ENCODE data around the gene EXD3.
A peak's percentile ranks its signal among the peaks of the same experiment; 100 is the strongest.

Gene EXD3

DNA sequence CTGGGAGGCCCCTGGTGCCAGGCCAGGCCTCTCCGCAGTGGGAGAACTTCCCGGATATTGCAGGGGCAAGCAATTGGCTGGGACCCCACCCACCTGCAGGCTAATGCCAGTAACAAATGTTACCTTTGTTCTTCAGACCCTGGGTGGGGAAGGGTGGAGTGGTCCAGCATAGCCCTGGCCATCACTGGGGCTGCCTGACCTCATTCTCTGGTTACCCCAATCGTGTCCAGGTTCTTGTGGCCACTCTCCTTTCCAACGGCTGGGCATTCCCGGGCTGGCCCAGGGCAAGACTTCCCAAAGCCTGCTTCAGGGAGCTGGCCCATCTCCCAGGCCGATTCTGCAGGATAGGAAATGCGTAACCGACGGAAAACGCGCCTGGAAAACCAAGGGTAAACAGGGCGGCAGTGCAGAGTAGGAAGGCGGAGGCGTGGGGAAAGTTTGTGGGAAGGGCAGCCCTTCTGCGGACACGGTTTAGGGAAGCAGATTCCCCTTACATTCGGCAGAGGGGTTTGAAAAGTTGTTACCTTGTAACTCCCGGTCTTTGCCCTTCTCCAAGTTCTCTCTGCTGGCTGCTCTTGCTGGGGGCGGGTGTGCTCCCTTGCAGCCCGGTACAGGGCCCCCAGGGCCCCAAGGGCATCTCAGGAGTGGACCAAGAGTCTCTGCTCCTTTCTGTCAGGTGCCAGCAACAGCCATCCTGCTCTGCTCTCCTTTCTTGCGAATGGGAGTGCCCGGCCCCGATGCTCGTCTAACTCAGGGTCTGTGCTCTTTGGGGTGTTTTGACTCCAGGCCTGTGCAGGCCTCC is 124.4 kb downstream of the EXD3 start:
- no peak overlapping the region for H3K4me3 ChIP-seq (ENCODE audit: low read depth, low read length)
- H3K27me3 ChIP-seq (ENCODE audit: insufficient read depth, low read depth, severe bottlenecking) = peaks cover 2% of the 10 kb centered on the region
- H3K27ac ChIP-seq = no peak overlapping the region
- DNase-seq = no peak
- no peaks in the 10 kb centered on the region for H3K9me3 ChIP-seq (ENCODE audit: severe bottlenecking)
- TF ChIP-seq CTCF (IDR thresholded peaks at IDR 0.05; ENCODE audit: low read depth, low read length) = no peak
- peaks cover 10% of the 10 kb centered on the region for H3K36me3 ChIP-seq

DNA sequence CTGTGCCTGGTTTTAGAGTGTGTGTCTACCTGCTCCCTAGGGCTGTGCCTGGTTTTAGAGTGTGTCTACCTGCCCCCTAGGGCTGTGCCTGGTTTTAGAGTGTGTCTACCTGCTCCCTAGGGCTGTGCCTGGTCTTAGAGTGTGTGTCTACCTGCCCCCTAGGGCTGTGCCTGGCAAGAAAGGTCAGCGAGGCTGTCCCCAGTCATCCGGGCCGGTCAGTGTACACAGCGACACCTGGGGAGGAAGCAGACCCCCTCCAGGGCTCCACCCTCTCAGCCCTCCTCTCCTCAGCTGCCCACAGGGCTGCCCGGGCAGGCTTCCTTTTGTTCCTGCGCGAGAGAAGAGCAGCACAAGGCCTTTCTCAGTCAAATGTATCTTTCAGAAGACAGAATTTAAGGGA is 125.0 kb downstream of the EXD3 start:
- TF ChIP-seq CTCF (IDR thresholded peaks at IDR 0.05; ENCODE audit: low read depth, low read length) = 0 out of 2 replicates have a peak, but pooled peaks have one; percentile 3
- peaks cover 2% of the 10 kb centered on the region for H3K27me3 ChIP-seq (ENCODE audit: insufficient read depth, low read depth, severe bottlenecking)
- peak; percentile 13 for DNase-seq
- peaks cover 10% of the 10 kb centered on the region for H3K36me3 ChIP-seq
- no peak overlapping the region for H3K27ac ChIP-seq
- H3K9me3 ChIP-seq (ENCODE audit: severe bottlenecking) = no peaks in the 10 kb centered on the region
- no peak overlapping the region for H3K4me3 ChIP-seq (ENCODE audit: low read depth, low read length)

- Histone ChIP-seq H3K4me3 (ENCODE audit: low read depth, low read length) (no peak overlapping the region), H3K27ac (no peak overlapping the region), H3K9me3 (ENCODE audit: severe bottlenecking) (no peaks in the 10 kb centered on the region), H3K36me3 (peaks cover 10% of the 10 kb centered on the region), H3K27me3 (ENCODE audit: insufficient read depth, low read depth, severe bottlenecking) (peaks cover 2% of the 10 kb centered on the region)
- DNase-seq = peak; percentile 21
- no peak for TF ChIP-seq CTCF (IDR thresholded peaks at IDR 0.05; ENCODE audit: low read depth, low read length)
Measured at GRCh38 chr9:137296670-137297664, 126.0 kb downstream of the EXD3 start.

- Histone ChIP-seq H3K27ac (no peak overlapping the region), H3K4me3 (ENCODE audit: low read depth, low read length) (peak overlapping the region; percentile 37), H3K36me3 (peaks cover 10% of the 10 kb centered on the region), H3K27me3 (ENCODE audit: insufficient read depth, low read depth, severe bottlenecking) (peaks cover 2% of the 10 kb centered on the region), H3K9me3 (ENCODE audit: severe bottlenecking) (no peaks in the 10 kb centered on the region)
- no peak for TF ChIP-seq CTCF (IDR thresholded peaks at IDR 0.05; ENCODE audit: low read depth, low read length)
- DNase-seq = no peak
Measured at GRCh38 chr9:137295849-137296669, 126.9 kb downstream of the EXD3 start.

GRCh38 chr9:137295238-137295811 is 127.6 kb downstream of the EXD3 start:
- no peaks in the 10 kb centered on the region for H3K9me3 ChIP-seq (ENCODE audit: severe bottlenecking)
- TF ChIP-seq CTCF (IDR thresholded peaks at IDR 0.05; ENCODE audit: low read depth, low read length) = peak; percentile 66
- H3K36me3 ChIP-seq = peaks cover 10% of the 10 kb centered on the region
- H3K4me3 ChIP-seq (ENCODE audit: low read depth, low read length) = peak overlapping the region; percentile 54
- DNase-seq = no peak
- H3K27ac ChIP-seq = no peak overlapping the region
- peaks cover 2% of the 10 kb centered on the region for H3K27me3 ChIP-seq (ENCODE audit: insufficient read depth, low read depth, severe bottlenecking)

Measured in WERI-Rb-1 (cell line).